Left lobe of liver (tissue), 2 donors: Measurements from ENCODE around the gene PPP1R3F. TPM values are rescaled to one million over a fixed set of nuclear protein-coding genes. Genes with fewer than 3 reads are reported as not detected.
"Not testable (repeated sequence)": the region's sequence is repeated elsewhere in the genome, so short reads cannot be mapped to it uniquely, and the experiment has no call there.

Experiments
- ATAC-seq: fragments of 200-7000 bp; cut with Tn5 transposase; one replicate; pipeline ENCODE4 v1.9.1; 2020; ENCODE audit warnings: mild to moderate bottlenecking, moderate library complexity
- DNase-seq: peaks from one replicate; pipeline ENCODE4 v3.0.0-alpha.2; 2020; ENCODE audit warnings: low spot score
- total RNA-seq: library from RNA; stranded (reverse); gene quantifications from one replicate; pipeline ENCODE4 v1.2.1, GENCODE V29; 2021
- donor health status: DM: no; HTN: no; CAD: no; lungs with moderate emphysema.
- donor health status: DM: no; HTN: yes; CAD: no.

PPP1R3F gene
- total RNA-seq, 1 donor from 2014 or later, result 4.2 TPM

GRCh38 chrX:49308604-49309269 is 39.1 kb downstream of the PPP1R3F start:
- ATAC-seq, result peak; percentile 61
- DNase-seq, result no peak

DNA sequence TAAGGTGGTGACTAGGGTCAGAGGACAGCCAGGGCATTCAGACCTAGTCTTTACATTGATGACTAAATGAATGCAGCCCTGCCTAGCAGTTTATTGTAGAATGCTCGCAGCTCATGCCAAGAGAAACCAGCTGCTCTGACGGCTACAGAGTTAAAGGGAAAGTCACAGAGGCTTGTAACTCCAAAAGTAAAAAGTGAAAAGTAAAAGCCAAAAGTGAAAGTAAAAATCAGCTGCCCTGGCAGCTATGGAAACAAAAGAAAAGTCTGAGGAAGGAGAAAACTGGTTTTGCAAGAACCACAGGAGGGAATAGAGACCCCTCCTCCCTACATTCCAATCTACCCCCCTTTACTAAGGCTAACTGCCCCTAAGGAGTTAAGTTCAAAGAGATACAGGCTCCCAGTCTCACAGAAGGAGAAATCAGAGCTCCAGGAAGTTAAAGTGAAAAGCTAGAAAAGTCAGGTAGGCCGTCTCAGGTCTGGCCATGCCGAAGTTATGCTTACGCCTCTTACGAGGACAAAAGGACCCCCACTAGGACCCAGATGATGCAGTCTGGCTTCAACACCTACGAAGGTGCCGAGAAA is 39.9 kb downstream of the PPP1R3F start:
- ATAC-seq (peak; percentile 68), DNase-seq (no peak)

DNA sequence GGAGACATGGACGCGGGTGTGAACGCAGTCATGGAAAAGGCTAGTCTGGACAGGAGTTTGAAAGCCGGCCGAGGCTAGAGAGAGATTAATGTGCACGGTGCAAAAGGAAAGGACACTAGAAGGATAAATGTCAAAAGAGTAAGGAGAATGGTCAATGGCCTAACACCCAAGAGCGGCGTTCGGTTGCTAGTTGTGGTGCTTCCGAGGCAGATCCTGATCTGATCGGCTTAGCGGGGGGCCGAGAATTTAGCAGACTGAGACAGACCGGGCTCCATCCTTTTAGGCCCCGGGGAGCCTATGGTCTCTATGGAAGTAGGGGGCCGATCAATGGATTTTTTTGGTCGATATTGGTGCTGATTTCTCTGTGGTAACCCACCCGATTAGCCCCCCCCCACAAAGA is 40.8 kb downstream of the PPP1R3F start:
- ATAC-seq, result no peak
- DNase-seq, result no peak

DNA sequence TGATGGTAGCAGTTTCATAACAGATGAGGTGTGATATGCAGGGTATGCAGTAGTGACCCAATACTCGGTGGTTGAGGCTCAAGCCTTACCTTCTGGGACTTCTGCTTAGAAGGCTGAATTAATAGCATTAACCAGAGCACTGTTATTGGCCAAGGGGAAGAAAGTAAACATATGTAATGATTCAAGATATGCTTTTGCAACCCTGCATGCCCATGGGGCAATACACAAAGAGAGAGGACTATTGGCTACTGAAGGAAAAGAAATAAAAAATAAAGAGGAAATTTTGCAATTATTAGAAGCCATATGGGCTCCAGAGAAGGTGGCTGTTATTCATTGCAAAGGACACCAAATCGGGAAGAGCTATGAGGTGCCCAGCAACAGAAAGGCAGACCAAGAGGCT is 42.6 kb downstream of the PPP1R3F start:
- DNase-seq (no peak), ATAC-seq (no peak)

DNA sequence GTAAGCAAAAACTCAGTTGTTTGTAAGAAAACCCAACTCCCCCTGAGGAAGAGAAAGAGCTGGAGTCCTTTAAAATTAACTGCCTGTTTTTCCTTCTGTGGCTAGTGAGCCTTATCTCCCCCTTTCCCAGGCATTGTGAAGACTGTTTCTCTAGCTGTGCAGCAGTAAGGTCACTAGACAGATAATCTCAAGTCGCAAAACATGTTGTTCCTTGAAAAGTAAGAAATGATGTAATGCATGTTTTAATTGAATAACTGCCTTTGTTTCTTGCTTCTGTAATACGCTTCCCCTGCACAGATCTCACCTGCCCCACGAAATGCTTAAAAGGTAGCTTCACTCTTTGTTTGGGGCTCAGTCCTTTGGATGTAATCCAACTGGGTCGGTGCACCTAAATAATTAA is 46.5 kb downstream of the PPP1R3F start:
- no peak for ATAC-seq
- no peak for DNase-seq

- not testable (repeated sequence) for ATAC-seq, DNase-seq
These were observed 52.1 kb downstream of the PPP1R3F start, which contains the start of gene GAGE12J for GRCh38 chrX:49321737-49322136. Gene GAGE12J, plus strand, starts transcription at chrX:49322037. Its CDS starts 1,157 bp downstream, at chrX:49323194.

DNA sequence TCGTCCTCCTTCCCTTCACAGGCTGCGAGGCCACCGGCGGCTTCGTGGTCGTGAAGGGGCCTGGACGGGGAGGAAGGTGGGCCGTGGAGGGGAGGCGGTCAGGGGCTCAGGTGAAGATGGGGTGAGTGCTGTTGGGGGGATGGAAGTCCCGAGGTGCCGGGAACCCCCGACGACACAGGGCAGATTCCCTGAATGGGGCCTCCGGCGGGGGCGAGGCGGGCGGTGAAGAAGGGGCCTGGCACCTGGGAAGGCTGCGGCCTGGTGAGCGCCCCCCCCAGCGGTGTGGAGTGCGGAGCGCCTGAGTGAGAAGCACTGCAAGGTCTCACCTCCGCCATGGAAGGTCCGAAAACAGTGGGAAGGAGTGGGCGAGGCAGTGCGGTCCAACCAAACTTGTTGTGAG is 52.7 kb downstream of the PPP1R3F start:
- not testable (repeated sequence) for DNase-seq, ATAC-seq

GRCh38 chrX:49323735-49324134 is 54.1 kb downstream of the PPP1R3F start:
- ATAC-seq, result not testable (repeated sequence)

GRCh38 chrX:49330421-49330820 is 60.8 kb downstream of the PPP1R3F start:
- DNase-seq, ATAC-seq: not testable (repeated sequence)

More at GRCh38 chrX:49323735-49324134, 54.1 kb downstream of the PPP1R3F start:
- not testable (repeated sequence) for DNase-seq

DNA sequence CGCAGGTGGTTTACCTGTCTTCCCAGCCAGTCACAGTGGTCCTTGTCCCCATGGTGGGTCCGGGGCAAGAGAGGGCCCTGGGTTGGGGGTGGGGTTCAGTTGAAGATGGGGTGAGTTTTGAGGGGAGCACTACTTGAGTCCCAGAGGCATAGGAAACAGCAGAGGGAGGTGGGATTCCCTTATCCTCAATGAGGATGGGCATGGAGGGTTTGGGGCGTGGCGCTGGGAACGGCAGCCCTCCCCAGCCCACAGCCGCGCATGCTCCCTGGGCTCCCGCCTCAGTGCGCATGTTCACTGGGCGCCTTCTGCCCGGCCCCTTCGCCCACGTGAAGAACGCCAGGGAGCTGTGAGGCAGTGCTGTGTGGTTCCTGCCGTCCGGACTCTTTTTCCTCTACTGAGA is 61.7 kb downstream of the PPP1R3F start, which contains the start of gene GAGE13:
GAGE13 (plus strand) TSS at position 301 of the 400 bp plus-strand sequence. CDS start 1,156 bp downstream, outside the sequence.
- not testable (repeated sequence) for ATAC-seq, DNase-seq

DNA sequence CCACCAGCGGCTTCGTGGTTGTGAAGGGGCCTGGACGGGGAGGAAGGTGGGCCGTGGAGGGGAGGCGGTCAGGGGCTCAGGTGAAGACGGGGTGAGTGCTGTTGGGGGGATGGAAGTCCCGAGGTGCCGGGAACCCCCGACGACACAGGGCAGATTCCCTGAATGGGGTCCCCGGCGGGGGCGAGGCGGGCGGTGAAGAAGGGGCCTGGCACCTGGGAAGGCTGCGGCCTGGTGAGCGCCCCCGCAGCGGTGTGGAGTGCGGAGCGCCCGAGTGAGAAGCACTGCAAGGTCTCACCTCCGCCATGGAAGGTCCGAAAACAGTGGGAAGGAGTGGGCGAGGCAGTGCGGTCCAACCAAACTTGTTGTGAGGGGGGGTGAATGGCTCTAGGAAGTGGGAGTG is 62.2 kb downstream of the PPP1R3F start:
- not testable (repeated sequence) for DNase-seq, ATAC-seq

Other genes with a start within 250 kb of the PPP1R3F start
- 16.8 TPM for gene TFE3, start 226.4 kb upstream of the PPP1R3F start, total RNA-seq
- gene CCDC120, start 210.8 kb upstream of the PPP1R3F start, total RNA-seq, result 4.7 TPM
- gene PRAF2, start 195.8 kb upstream of the PPP1R3F start, total RNA-seq, result 5.4 TPM
- 49.4 TPM for gene WDR45, start 189.9 kb upstream of the PPP1R3F start, total RNA-seq
- 11.5 TPM for gene GPKOW, start 146.1 kb upstream of the PPP1R3F start, total RNA-seq
- 27.7 TPM for gene MAGIX, start 107.0 kb upstream of the PPP1R3F start, total RNA-seq
- gene PLP2, start 97.9 kb upstream of the PPP1R3F start, total RNA-seq, result 11.7 TPM
- gene PRICKLE3, start 83.4 kb upstream of the PPP1R3F start, total RNA-seq, result 4.5 TPM
- gene SYP, start 69.6 kb upstream of the PPP1R3F start, total RNA-seq, result 0.10 TPM
- gene CACNA1F, start 36.5 kb upstream of the PPP1R3F start, total RNA-seq, result not detected
- gene CCDC22, start 34.3 kb upstream of the PPP1R3F start, total RNA-seq, result 9.5 TPM
- gene FOXP3, start 5.1 kb upstream of the PPP1R3F start, total RNA-seq, result 0.65 TPM
- gene GAGE10, start 33.9 kb downstream of the PPP1R3F start, total RNA-seq, result not detected
- 0.73 TPM for gene GAGE12J, start 52.2 kb downstream of the PPP1R3F start, total RNA-seq
- gene GAGE13, start 61.8 kb downstream of the PPP1R3F start, total RNA-seq, result not detected